GM23338 (cell line): ENCODE data around the gene LCOR. TPM values are rescaled to one million over a fixed set of nuclear protein-coding genes. Genes with fewer than 3 reads are reported as not detected.

Experiments used
- ATAC-seq: fragments of 200-7000 bp; cut with Tn5 transposase; 3 replicates; pipeline ENCODE4 v1.9.1; 2020
- DNase-seq: peaks from one replicate; pipeline ENCODE4 v3.0.0-alpha.2; 2015; ENCODE audit warnings: low spot score
- H2AFZ ChIP-seq: fragments of 200-600 bp; sonication (generic); 2 replicates; pipeline ENCODE4 v1.8.0; 2016; ENCODE audit warnings: antibody characterized with exemption, mild to moderate bottlenecking, moderate library complexity
- H3F3A ChIP-seq: fragments of 200-600 bp; sonication (generic); replicated peaks from 2 replicates; pipeline ENCODE4 v1.8.0; 2017; ENCODE audit warnings: antibody characterized with exemption, mixed run types, low read depth
- H3K27ac ChIP-seq: fragments of 200-600 bp; sonication (generic); 2 replicates; pipeline ENCODE4 v1.6.1; 2016; ENCODE audit warnings: low read depth
- H3K27me3 ChIP-seq: fragments of 200-600 bp; sonication (generic); 2 replicates; pipeline ENCODE4 v1.8.0; 2016; ENCODE audit warnings: mild to moderate bottlenecking, mixed run types, moderate library complexity; ENCODE audit not compliant: insufficient read depth
- H3K36me3 ChIP-seq: fragments of 200-600 bp; sonication (generic); 2 replicates; pipeline ENCODE4 v1.8.0; 2016; ENCODE audit warnings: mild to moderate bottlenecking; ENCODE audit not compliant: insufficient read depth
- H3K4me1 ChIP-seq: fragments of 200-600 bp; sonication (generic); 2 replicates; pipeline ENCODE4 v1.8.0; 2016; ENCODE audit warnings: mild to moderate bottlenecking, moderate library complexity; ENCODE audit not compliant: insufficient read depth
- H3K4me2 ChIP-seq: fragments of 200-600 bp; sonication (generic); 2 replicates; pipeline ENCODE4 v1.7.1; 2017; ENCODE audit warnings: mixed run types
- H3K4me3 ChIP-seq: fragments of 200-600 bp; sonication (generic); 2 replicates; pipeline ENCODE4 v1.6.1; 2016; ENCODE audit warnings: mixed run types
- H3K79me2 ChIP-seq: fragments of 200-600 bp; sonication (generic); replicated peaks from 2 replicates; pipeline ENCODE4 v1.8.0; 2017; ENCODE audit warnings: mild to moderate bottlenecking; ENCODE audit not compliant: insufficient read depth
- H3K9me2 ChIP-seq: fragments of 200-600 bp; sonication (generic); 2 replicates; pipeline ENCODE4 v1.8.0; 2017; ENCODE audit not compliant: insufficient read depth
- H4K20me1 ChIP-seq: fragments of 200-600 bp; sonication (generic); replicated peaks from 2 replicates; pipeline ENCODE4 v1.8.0; 2017; ENCODE audit warnings: mild to moderate bottlenecking; ENCODE audit not compliant: insufficient read depth
- H3K27ac Mint-ChIP-seq: 2 replicates; pipeline ENCODE4 v1.8.0; 2020; ENCODE audit warnings: inconsistent platforms, mild to moderate bottlenecking, moderate library complexity, mixed read lengths
- H3K27me3 Mint-ChIP-seq: 3 replicates; pipeline ENCODE4 v1.8.0; 2022; ENCODE audit warnings: low read depth, mild to moderate bottlenecking, moderate library complexity, mixed read lengths, inconsistent platforms; ENCODE audit not compliant: insufficient read depth, poor library complexity
- H3K36me3 Mint-ChIP-seq: 3 replicates; pipeline ENCODE4 v1.8.0; 2021; ENCODE audit warnings: low read depth, mild to moderate bottlenecking, inconsistent platforms, moderate library complexity, mixed read lengths
- H3K4me1 Mint-ChIP-seq: 3 replicates; pipeline ENCODE4 v1.8.0; 2020; ENCODE audit warnings: mild to moderate bottlenecking, inconsistent platforms, mixed read lengths
- H3K4me3 Mint-ChIP-seq: 3 replicates; pipeline ENCODE4 v1.8.0; 2021; ENCODE audit warnings: moderate library complexity, mild to moderate bottlenecking, inconsistent platforms, mixed read lengths
- H3K9me3 Mint-ChIP-seq: 3 replicates; pipeline ENCODE4 v1.8.0; 2020; ENCODE audit warnings: moderate library complexity, mild to moderate bottlenecking, inconsistent platforms, mixed read lengths
- EZH2 ChIP-seq: fragments of 200-600 bp; sonication (generic); IDR thresholded peaks from one replicate; pipeline ENCODE4 v1.8.0; 2017; ENCODE audit warnings: antibody characterized with exemption, mild to moderate bottlenecking, low read depth; ENCODE audit not compliant: unreplicated experiment
- EZH2phosphoT487 ChIP-seq: fragments of 200-600 bp; sonication (generic); IDR thresholded peaks from one replicate; pipeline ENCODE4 v1.8.1; 2018; ENCODE audit warnings: antibody characterized with exemption; ENCODE audit not compliant: unreplicated experiment
- JUNB ChIP-seq: IDR thresholded peaks from one replicate; pipeline ENCODE4 v1.6.1; 2016; ENCODE audit warnings: antibody characterized with exemption; ENCODE audit not compliant: unreplicated experiment
- NANOG ChIP-seq: IDR thresholded peaks from 2 replicates; pipeline ENCODE4 v1.6.1; 2016; ENCODE audit warnings: antibody characterized with exemption, borderline replicate concordance
- POLR2AphosphoS5 ChIP-seq: IDR thresholded peaks from 2 replicates; pipeline ENCODE4 v1.6.1; 2016; ENCODE audit warnings: antibody characterized with exemption, low read depth
- STAT1 ChIP-seq: IDR thresholded peaks from one replicate; pipeline ENCODE4 v1.6.1; 2016; ENCODE audit warnings: antibody characterized with exemption; ENCODE audit not compliant: unreplicated experiment
- ZNF114 ChIP-seq: fragments of 250-450 bp; sonication (Bioruptor Pico); IDR thresholded peaks from 2 replicates; pipeline ENCODE4 v1.5.0; 2020; ENCODE audit warnings: mild to moderate bottlenecking, moderate library complexity
- ZNF331 ChIP-seq: fragments of 250-450 bp; sonication (Bioruptor Pico); IDR thresholded peaks from 2 replicates; pipeline ENCODE4 v1.5.0; 2020; ENCODE audit warnings: low read depth, mild to moderate bottlenecking, moderate library complexity
- polyA plus RNA-seq: library from polyadenylated mRNA; unstranded; fragments of >200 nt; fragmentation: Nextera tagmentation; extraction: Ambion mirVana; gene quantifications from 2 replicates; pipeline ENCODE4 v1.2.1, GENCODE V29; 2016
- total RNA-seq: library from RNA; depleted of rRNA; stranded (reverse); fragments of >200 nt; shearing (Covaris generic); gene quantifications from 2 replicates; pipeline ENCODE4 v1.2.3, GENCODE V29; 2014
- TF ChIP-seq, protein P1 (sequence below): IDR thresholded peaks from 2 replicates; pipeline ENCODE4 v1.6.1; 2016; ENCODE audit warnings: antibody characterized with exemption
- TF ChIP-seq, protein P2 (sequence below): IDR thresholded peaks from one replicate; pipeline ENCODE4 v1.6.1; 2018; ENCODE audit warnings: antibody characterized with exemption; ENCODE audit not compliant: unreplicated experiment

The LCOR gene
- total and polyA plus RNA-seq, 2 experiments from 2014 or later = 6.9 to 14.9 TPM

DNA sequence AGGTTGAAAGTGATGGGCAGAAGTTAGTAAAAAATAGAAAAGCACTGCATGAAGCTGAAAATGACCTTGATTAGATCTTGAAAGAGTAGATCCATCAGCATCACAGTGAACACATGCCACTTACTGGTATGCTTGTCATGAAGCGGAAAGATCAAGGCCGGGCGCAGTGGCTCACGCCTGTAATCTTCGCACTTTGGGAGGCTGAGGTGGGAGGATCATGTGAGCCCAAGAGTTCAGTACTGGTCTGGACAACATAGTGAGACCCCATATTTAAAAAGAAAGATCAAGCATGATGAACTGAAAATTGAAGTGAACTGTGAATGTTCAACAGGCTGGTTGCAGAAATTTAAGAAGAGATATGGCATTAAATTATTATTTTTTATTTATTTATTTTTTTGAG, 18.0 kb downstream of the LCOR start (continued):
- TF ChIP-seq, protein P1, sequence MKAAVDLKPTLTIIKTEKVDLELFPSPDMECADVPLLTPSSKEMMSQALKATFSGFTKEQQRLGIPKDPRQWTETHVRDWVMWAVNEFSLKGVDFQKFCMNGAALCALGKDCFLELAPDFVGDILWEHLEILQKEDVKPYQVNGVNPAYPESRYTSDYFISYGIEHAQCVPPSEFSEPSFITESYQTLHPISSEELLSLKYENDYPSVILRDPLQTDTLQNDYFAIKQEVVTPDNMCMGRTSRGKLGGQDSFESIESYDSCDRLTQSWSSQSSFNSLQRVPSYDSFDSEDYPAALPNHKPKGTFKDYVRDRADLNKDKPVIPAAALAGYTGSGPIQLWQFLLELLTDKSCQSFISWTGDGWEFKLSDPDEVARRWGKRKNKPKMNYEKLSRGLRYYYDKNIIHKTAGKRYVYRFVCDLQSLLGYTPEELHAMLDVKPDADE = no peak

DNA sequence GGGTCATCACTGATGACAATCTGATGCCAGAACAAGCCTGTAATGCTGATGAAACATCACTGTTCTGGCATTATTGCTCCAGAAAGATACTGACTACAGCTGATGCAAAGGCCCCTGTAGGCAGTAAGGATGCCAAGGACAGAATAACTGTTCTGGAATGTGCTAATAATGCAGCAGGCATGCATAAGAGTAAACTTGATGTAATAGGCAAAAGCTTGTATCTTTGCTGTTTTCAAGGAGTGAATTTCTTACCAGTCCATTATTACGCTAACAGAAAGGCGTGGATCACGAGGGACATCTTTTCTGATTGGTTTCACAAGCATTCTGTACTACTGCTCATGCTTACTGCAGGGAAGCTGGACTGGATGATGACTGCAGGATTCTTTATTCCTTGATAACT, 18.7 kb downstream of the LCOR start:
- Mint-ChIP-seq H3K36me3 (no peaks in the 10 kb centered on the region), H3K27ac (peak overlapping the region; percentile 19; the same call in 1 of the 2 replicates), H3K4me1 (peaks cover 27% of the 10 kb centered on the region), H3K9me3 (no peaks in the 10 kb centered on the region), H3K27me3 (no peaks in the 10 kb centered on the region), H3K4me3 (no peak overlapping the region)
- H3K36me3 ChIP-seq = no peaks in the 10 kb centered on the region
- DNase-seq = no peak
- H3K79me2 ChIP-seq = peaks cover 99% of the 10 kb centered on the region
- peaks cover 11% of the 10 kb centered on the region; the same call in 1 of the 2 replicates for H4K20me1 ChIP-seq
- no peak overlapping the region for H3K4me3 ChIP-seq
- TF ChIP-seq POLR2AphosphoS5 = no peak
- no peak for TF ChIP-seq EZH2
- TF ChIP-seq, protein P1 = no peak
- TF ChIP-seq, protein P2, sequence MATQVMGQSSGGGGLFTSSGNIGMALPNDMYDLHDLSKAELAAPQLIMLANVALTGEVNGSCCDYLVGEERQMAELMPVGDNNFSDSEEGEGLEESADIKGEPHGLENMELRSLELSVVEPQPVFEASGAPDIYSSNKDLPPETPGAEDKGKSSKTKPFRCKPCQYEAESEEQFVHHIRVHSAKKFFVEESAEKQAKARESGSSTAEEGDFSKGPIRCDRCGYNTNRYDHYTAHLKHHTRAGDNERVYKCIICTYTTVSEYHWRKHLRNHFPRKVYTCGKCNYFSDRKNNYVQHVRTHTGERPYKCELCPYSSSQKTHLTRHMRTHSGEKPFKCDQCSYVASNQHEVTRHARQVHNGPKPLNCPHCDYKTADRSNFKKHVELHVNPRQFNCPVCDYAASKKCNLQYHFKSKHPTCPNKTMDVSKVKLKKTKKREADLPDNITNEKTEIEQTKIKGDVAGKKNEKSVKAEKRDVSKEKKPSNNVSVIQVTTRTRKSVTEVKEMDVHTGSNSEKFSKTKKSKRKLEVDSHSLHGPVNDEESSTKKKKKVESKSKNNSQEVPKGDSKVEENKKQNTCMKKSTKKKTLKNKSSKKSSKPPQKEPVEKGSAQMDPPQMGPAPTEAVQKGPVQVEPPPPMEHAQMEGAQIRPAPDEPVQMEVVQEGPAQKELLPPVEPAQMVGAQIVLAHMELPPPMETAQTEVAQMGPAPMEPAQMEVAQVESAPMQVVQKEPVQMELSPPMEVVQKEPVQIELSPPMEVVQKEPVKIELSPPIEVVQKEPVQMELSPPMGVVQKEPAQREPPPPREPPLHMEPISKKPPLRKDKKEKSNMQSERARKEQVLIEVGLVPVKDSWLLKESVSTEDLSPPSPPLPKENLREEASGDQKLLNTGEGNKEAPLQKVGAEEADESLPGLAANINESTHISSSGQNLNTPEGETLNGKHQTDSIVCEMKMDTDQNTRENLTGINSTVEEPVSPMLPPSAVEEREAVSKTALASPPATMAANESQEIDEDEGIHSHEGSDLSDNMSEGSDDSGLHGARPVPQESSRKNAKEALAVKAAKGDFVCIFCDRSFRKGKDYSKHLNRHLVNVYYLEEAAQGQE = no peak
- no peak for TF ChIP-seq ZNF331
- no peak for TF ChIP-seq NANOG
- no peak for TF ChIP-seq ZNF114 (CRISPR knock-in tag)
- no peaks in the 10 kb centered on the region for H3F3A ChIP-seq
- H3K27ac ChIP-seq = no peak overlapping the region
- no peak for ATAC-seq
- H3K9me2 ChIP-seq = no peaks in the 10 kb centered on the region
- no peaks in the 10 kb centered on the region for H3K4me1 ChIP-seq
- H3K27me3 ChIP-seq = no peaks in the 10 kb centered on the region
- H3K4me2 ChIP-seq = no peak overlapping the region
- H2AFZ ChIP-seq = no peak overlapping the region

DNA sequence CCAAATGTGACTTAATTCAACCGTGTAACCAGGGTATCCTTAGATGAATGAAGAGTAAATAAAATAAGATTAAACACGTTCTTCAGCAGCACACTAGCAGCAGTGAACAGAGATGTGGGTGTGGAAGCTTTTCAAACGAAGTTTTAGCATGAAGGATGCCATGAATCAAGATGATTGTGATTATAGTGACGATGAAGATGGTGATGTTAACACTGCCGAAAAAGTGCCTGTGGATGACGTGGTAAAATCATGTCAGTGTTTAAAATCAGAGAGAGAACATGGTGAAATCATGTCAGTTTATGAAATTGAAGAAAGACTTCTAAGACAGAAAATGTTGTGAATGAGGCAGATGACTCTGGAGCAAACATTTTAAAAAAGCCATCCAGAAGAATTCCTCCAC, 19.2 kb downstream of the LCOR start:
- H3K4me2 ChIP-seq = no peak overlapping the region
- no peak overlapping the region for H3K4me3 Mint-ChIP-seq
- H3F3A ChIP-seq = no peaks in the 10 kb centered on the region
- no peaks in the 10 kb centered on the region for H3K36me3 Mint-ChIP-seq
- no peaks in the 10 kb centered on the region for H3K36me3 ChIP-seq
- H4K20me1 ChIP-seq = peaks cover 11% of the 10 kb centered on the region; the same call in 1 of the 2 replicates
- DNase-seq (no peak), ATAC-seq (no peak)
- peak overlapping the region; percentile 19; the same call in 1 of the 2 replicates for H3K27ac Mint-ChIP-seq
- H2AFZ ChIP-seq = no peak overlapping the region
- peaks cover 27% of the 10 kb centered on the region for H3K4me1 Mint-ChIP-seq
- H3K27me3 ChIP-seq = no peaks in the 10 kb centered on the region
- H3K27me3 Mint-ChIP-seq = no peaks in the 10 kb centered on the region
- no peaks in the 10 kb centered on the region for H3K4me1 ChIP-seq
- no peaks in the 10 kb centered on the region for H3K9me3 Mint-ChIP-seq
- no peak overlapping the region for H3K4me3 ChIP-seq
- peaks cover 99% of the 10 kb centered on the region for H3K79me2 ChIP-seq
- no peaks in the 10 kb centered on the region for H3K9me2 ChIP-seq
- H3K27ac ChIP-seq = no peak overlapping the region
- TF ChIP-seq, protein P2 = no peak
- TF ChIP-seq EZH2phosphoT487 (no peak), EZH2 (no peak), STAT1 (no peak), ZNF114 (CRISPR knock-in tag) (no peak), JUNB (no peak)
